Activated naive CD8-positive, alpha-beta T cell treated with anti-CD3 and anti-CD28 coated beads for 36 hours (primary cell): Measurements from ENCODE around the gene SH2D3C. TPM values are rescaled to one million over a fixed set of nuclear protein-coding genes. Genes with fewer than 3 reads are reported as not detected.
"Not testable (repeated sequence)": the region's sequence is repeated elsewhere in the genome, so short reads cannot be mapped to it uniquely, and the experiment has no call there.

ENCODE experiments used
- DNase-seq: peaks from one replicate; pipeline ENCODE4 v3.0.0; 2021
- H3K27ac Mint-ChIP-seq: one replicate; pipeline ENCODE4 v1.8.0; 2022; ENCODE audit warnings: mild to moderate bottlenecking, moderate library complexity, mixed read lengths
- H3K27me3 Mint-ChIP-seq: one replicate; pipeline ENCODE4 v1.8.0; 2022; ENCODE audit warnings: mild to moderate bottlenecking, mixed read lengths
- H3K36me3 Mint-ChIP-seq: one replicate; pipeline ENCODE4 v1.8.0; 2021; ENCODE audit warnings: mild to moderate bottlenecking, mixed read lengths
- H3K4me1 Mint-ChIP-seq: one replicate; pipeline ENCODE4 v1.8.0; 2021; ENCODE audit warnings: mixed read lengths
- H3K4me3 Mint-ChIP-seq: one replicate; pipeline ENCODE4 v1.8.0; 2022; ENCODE audit warnings: mild to moderate bottlenecking, moderate library complexity, mixed read lengths
- H3K9me3 Mint-ChIP-seq: one replicate; pipeline ENCODE4 v1.8.0; 2022; ENCODE audit warnings: mixed read lengths
- total RNA-seq, 2 experiments: library from RNA; stranded (reverse); gene quantifications; one replicate each; pipeline ENCODE4 v1.2.3, GENCODE V29; 2021

SH2D3C gene
- total RNA-seq, 2 experiments from 2014 or later = 20.4 to 21.5 TPM

DNA sequence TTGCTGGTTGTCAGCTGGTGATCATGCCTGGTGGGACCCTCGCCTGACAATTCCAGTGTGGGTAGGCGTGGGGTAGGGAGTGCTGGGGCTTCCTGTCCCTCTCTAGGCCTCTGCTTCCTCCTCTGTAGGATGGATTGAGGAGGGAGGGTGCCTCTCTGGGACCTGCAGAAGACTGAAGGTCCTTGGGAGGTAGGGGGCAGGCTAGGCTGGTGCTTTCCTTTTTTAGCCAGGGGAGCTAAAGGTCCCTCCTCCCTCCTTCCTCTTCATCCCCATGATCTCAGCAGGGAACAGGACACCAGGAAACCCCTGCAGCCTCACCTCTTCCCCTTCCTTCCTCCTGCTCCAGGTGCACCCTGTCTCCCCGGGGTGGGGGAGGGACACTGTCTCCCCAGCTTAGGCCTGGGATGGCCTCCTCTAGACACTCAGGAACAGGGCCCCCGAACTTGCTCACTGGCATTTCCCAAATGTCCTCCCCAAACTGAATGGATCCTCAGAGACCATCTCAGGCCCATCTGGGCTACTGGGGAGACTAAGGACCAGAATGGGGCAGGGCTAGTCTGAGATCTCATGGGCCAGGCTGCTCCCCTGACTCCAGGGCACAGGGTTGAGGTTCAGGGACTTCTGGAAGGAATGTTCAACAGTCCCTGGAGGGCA, 8.4 kb downstream of the SH2D3C start:
- Mint-ChIP-seq H3K9me3 (no peaks in the 10 kb centered on the region), H3K27ac (peak overlapping the region; percentile 83), H3K4me1 (peaks cover 55% of the 10 kb centered on the region), H3K27me3 (no peaks in the 10 kb centered on the region), H3K36me3 (peaks cover 34% of the 10 kb centered on the region), H3K4me3 (peak overlapping the region; percentile 85)
- DNase-seq = no peak

DNA sequence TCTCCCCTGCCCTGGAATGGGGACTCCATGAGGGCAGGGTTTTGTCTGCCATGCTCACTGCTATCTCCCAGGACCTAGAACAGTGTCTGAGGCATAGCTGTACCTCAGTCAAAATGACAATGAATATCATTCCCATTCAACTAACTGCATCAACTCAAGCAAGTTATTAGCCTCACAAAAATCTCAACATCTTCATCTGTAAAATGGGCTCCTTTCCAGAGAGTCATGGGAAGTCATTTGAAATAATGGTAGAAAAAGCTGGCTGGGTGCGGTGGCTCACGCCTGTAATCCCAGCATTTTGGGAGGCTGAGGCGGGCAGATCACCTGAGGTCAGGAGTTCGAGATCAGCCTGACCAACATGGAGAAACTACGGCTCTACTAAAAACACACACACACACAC, 9.4 kb downstream of the SH2D3C start:
- Mint-ChIP-seq H3K4me1 (peaks cover 53% of the 10 kb centered on the region), H3K27me3 (no peaks in the 10 kb centered on the region), H3K9me3 (no peaks in the 10 kb centered on the region), H3K4me3 (peak overlapping the region; percentile 53), H3K36me3 (peaks cover 30% of the 10 kb centered on the region), H3K27ac (peak overlapping the region; percentile 39)
- no peak for DNase-seq

DNA sequence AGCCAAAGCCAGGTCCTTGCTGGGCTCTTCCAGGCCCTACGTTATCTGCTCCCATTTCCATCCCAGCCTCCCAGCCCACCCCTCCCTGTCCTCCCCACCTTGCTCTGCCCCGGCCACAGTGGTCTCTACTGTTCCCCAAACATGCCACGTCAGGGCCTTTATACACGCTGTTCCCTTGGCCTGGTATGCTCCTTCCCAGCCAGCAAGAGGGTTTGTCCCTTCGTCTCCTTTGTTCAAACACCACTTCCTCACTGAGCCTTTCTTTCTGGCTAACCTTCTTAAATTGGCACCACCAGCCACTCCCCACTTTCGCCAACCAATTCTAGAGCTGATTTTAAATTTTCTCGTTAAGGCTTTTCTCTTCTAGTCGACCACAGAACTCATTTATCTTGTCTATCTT, 9.8 kb downstream of the SH2D3C start:
- H3K36me3 Mint-ChIP-seq = peaks cover 26% of the 10 kb centered on the region
- H3K27me3 Mint-ChIP-seq = no peaks in the 10 kb centered on the region
- H3K4me1 Mint-ChIP-seq = peaks cover 52% of the 10 kb centered on the region
- H3K9me3 Mint-ChIP-seq = no peaks in the 10 kb centered on the region
- no peak for DNase-seq
- H3K4me3 Mint-ChIP-seq = peak overlapping the region; percentile 53
- H3K27ac Mint-ChIP-seq = peak overlapping the region; percentile 39

DNA sequence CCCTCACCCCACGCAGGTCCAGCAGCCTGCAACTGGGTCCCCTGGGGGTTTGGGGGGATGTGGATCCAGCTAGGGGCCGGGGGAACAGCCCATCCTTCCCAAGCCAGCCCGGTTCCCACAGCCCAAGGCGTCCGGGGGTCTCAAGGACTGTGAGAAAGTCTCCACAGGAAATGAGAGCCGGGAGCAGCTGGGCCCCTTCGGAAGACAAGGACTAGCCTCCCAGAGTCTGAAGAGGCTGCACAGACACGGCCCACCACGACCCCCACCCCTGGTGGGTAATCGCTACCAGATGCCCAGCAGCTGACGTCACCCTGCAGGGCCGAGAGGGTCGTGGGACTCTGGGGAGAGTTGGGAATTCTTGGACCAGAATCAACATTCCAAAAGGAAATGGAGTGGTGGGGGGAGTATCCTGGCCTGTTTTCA, 10.5 kb downstream of the SH2D3C start:
- no peaks in the 10 kb centered on the region for H3K27me3 Mint-ChIP-seq
- no peaks in the 10 kb centered on the region for H3K9me3 Mint-ChIP-seq
- peak overlapping the region; percentile 86 for H3K27ac Mint-ChIP-seq
- H3K4me3 Mint-ChIP-seq = no peak overlapping the region
- H3K36me3 Mint-ChIP-seq = peaks cover 25% of the 10 kb centered on the region
- no peak for DNase-seq
- H3K4me1 Mint-ChIP-seq = peaks cover 47% of the 10 kb centered on the region

DNA sequence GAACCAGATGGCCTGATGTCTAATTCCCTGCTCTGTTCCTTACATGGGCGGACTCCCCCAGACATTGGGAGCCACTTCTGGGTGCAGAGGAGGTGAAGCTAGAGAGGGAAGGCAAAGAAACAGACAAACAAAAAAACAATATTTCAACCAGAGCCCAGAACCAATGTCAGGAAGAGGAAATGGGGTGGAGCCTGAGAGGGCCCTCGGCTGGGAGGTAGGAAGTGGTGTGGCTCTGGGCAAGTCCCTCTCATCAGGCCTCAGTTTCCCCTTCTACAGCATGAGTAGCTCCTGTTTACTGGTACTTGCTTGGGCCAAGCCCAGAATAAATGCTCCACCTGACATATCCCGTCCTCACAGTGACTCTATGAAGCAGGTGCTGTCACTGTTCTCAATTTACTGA, 11.1 kb downstream of the SH2D3C start:
- Mint-ChIP-seq H3K4me1 (peaks cover 51% of the 10 kb centered on the region), H3K36me3 (peaks cover 26% of the 10 kb centered on the region), H3K9me3 (no peaks in the 10 kb centered on the region), H3K27ac (peak overlapping the region; percentile 86), H3K4me3 (peak overlapping the region; percentile 50), H3K27me3 (no peaks in the 10 kb centered on the region)
- no peak for DNase-seq

DNA sequence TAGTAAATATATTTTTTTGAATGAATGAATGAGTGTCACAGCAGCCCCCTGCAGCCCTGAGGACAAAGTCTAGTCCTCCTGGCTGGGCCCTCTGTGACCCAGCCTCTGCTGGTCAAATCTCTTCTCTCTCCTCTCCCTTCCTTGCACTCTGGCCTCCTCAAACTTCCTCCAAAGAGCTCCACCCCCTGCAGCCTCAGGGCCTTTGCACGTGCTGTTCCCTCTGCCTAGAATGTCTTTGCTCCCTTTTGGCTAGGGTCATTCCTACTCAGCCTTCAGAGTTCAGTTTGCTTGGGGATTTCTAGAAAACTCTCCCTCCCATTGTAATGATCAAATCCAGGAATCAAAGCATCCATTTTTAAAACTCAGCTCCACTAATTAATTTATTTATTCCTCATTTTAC, 13.0 kb downstream of the SH2D3C start:
- DNase-seq = no peak
- H3K4me1 Mint-ChIP-seq = peaks cover 40% of the 10 kb centered on the region
- no peak overlapping the region for H3K4me3 Mint-ChIP-seq
- no peaks in the 10 kb centered on the region for H3K9me3 Mint-ChIP-seq
- H3K36me3 Mint-ChIP-seq = peaks cover 26% of the 10 kb centered on the region
- no peak overlapping the region for H3K27ac Mint-ChIP-seq
- H3K27me3 Mint-ChIP-seq = no peaks in the 10 kb centered on the region

DNA sequence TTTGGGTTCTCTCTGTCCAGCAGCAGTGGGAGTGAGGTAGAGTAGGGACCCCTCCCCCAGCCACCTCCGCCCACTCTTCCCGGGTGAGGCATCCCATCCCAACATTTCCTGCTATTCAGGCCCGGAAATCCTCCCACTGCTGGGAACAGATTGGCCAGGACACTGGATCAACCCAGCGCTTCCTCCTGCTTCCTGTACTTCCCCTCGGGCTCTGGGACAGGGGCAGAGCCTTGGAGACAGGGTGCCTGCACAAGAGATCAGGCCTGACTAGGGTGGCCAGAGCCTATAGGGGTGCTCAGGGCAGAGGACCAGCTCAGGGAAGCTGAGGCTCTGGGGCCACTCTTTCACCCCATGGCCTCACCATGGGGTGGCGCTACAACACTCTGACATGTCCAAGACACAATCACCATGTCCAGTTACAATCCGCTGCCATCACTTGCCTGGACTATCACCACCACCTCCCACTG, 14.5 kb downstream of the SH2D3C start:
- Mint-ChIP-seq H3K36me3 (peaks cover 21% of the 10 kb centered on the region), H3K4me1 (peaks cover 31% of the 10 kb centered on the region)
- DNase-seq = no peak

DNA sequence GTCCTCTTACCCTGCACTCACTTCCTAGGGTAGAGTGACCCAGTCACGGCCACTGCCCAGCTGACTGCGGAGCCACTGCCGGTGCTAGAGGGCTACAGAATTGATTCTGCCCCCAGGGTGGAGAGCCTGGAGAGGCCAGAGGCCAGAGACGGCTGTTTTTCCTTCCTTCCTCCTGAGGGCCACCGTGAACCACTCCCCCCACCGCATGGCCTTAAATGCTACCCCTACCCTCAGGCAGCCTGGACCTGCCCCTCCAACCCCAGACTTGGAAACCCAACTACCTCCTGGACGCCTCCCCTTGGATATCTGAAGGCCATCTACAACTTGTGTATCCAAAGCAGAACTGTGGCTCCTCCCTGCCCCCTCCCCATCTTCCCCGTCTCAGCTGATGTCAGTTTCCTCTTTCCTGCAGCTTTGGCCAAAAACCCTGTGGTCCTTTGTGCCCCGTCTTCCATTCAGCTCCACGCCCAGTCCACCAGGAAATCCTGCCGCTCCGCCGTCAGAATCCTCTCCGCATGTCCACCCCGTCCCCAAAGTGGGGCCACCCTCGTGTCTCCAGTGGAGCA, 16.3 kb downstream of the SH2D3C start:
- Mint-ChIP-seq H3K9me3 (no peaks in the 10 kb centered on the region), H3K4me3 (no peak overlapping the region), H3K36me3 (peaks cover 15% of the 10 kb centered on the region), H3K27me3 (no peaks in the 10 kb centered on the region), H3K27ac (no peak overlapping the region), H3K4me1 (peaks cover 16% of the 10 kb centered on the region)
- no peak for DNase-seq

More for the DNA sequence above, 14.5 kb downstream of the SH2D3C start:
- Mint-ChIP-seq H3K9me3 (no peaks in the 10 kb centered on the region), H3K4me3 (no peak overlapping the region), H3K27me3 (no peaks in the 10 kb centered on the region), H3K27ac (peak overlapping the region; percentile 30)

DNA sequence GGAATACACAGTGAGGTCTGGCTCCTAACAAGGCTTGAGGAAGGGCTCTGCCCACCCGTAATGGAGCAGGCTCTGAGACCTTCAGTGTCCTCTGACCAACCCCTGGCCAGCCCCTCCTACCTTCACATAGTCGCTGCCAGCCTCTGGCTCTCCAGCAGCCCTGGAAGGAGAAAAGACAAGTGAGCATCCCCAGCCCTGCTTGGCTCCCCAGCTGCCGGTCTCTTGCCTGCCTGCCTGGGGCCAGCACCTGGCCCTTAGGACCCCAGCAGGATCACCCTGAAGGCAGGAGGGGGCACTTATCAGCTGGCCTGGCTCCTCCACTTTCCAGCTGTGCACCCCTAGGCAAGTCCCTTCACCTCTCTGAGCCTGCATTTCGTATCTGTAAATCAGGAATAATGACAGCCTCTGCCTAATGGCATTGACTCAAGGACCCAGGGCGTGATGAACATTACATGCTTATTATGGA, 16.9 kb downstream of the SH2D3C start:
- Mint-ChIP-seq H3K27ac (no peak overlapping the region), H3K9me3 (no peaks in the 10 kb centered on the region), H3K4me3 (no peak overlapping the region), H3K27me3 (no peaks in the 10 kb centered on the region), H3K4me1 (peaks cover 13% of the 10 kb centered on the region), H3K36me3 (peaks cover 10% of the 10 kb centered on the region)
- DNase-seq = no peak

DNA sequence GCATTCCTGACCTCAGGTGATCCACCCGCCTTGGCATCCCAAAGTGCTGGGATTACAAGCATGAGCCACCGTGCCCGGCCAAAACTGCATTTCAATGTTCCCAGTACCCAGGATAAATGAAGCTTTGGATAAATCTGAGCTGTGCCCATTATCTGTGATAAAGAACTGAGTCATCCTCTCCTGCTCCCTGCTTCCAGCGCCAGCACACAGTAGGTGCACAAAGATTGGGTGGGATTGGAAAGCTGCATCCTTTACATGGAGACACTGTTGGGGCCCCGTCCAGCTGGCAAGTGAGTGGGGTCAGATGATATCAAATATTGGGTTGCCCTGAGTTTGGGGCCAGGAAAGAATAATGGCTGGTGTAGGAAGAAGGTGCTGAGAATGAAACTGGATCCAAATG, 17.4 kb downstream of the SH2D3C start:
- Mint-ChIP-seq H3K9me3 (no peaks in the 10 kb centered on the region), H3K4me1 (peaks cover 11% of the 10 kb centered on the region), H3K36me3 (peaks cover 5% of the 10 kb centered on the region), H3K4me3 (no peak overlapping the region), H3K27me3 (no peaks in the 10 kb centered on the region), H3K27ac (no peak overlapping the region)
- no peak for DNase-seq

DNA sequence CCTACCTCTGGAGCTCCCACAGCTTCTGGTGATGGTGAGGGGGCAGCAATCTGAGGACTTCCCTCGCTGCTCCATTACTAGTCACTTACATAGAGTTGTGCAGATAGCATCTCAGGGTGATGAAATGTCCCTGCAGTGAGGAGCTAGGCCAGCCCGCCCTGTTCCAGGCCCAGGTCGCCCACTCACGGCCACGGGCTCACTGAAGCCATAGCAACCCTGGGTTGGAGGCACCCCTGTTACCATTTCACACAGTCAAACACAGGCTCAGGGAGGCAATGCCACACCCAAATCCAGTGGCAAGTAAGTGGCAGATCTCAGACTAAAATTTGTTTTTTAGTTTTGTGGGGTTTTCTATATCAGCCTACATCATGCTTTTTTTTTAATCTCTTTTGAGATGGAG, 19.6 kb downstream of the SH2D3C start:
- H3K4me3 Mint-ChIP-seq = no peak overlapping the region
- H3K9me3 Mint-ChIP-seq = no peaks in the 10 kb centered on the region
- H3K27ac Mint-ChIP-seq = peak overlapping the region; percentile 13
- no peaks in the 10 kb centered on the region for H3K27me3 Mint-ChIP-seq
- H3K4me1 Mint-ChIP-seq = peaks cover 5% of the 10 kb centered on the region
- no peak for DNase-seq
- H3K36me3 Mint-ChIP-seq = peaks cover 4% of the 10 kb centered on the region

DNA sequence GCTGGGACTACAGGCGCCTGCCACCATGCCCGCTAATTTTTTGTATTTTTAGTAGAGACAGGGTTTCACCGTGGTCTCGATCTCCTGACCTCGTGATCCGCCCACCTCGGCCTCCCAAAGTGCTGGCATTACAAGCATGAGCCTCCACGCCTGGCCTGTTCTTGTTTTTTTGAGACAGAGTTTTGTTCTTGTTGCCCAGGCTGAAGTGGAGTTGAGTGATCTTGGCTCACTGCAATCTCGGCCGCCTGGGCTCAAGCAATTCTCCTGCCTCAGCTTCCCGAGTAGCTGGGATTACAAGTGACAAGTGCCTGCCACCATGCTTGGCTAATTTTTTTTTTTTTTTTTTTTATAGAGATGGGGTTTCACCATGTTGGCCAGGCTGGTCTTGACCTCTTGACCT, 21.7 kb downstream of the SH2D3C start:
- not testable (repeated sequence) for H3K4me3 Mint-ChIP-seq, H3K27me3 Mint-ChIP-seq, H3K9me3 Mint-ChIP-seq, H3K4me1 Mint-ChIP-seq, DNase-seq, H3K36me3 Mint-ChIP-seq, H3K27ac Mint-ChIP-seq

DNA sequence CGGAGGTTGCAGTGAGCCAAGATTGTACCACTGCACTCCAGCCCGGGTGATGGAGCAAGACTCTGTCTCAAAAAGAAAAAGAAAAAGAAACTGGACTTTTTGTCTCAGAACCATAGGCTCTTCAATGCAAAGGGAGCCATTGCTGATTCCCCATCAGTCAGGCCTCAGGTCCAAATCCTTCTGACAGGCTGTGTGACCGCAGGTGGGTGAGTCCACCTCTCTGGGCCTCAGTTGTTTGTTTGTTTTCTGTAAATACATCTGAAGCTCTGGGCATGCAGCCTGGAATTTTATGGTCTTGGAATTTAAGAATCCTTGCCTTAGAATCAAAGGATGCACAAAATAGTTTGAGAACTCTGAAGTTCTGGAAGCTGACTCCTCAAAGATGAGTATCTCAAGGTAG, 22.2 kb downstream of the SH2D3C start:
- Mint-ChIP-seq H3K36me3 (peaks cover 4% of the 10 kb centered on the region), H3K27me3 (no peaks in the 10 kb centered on the region), H3K4me1 (no peaks in the 10 kb centered on the region), H3K9me3 (no peaks in the 10 kb centered on the region), H3K27ac (no peak overlapping the region), H3K4me3 (no peak overlapping the region)
- DNase-seq = no peak

DNA sequence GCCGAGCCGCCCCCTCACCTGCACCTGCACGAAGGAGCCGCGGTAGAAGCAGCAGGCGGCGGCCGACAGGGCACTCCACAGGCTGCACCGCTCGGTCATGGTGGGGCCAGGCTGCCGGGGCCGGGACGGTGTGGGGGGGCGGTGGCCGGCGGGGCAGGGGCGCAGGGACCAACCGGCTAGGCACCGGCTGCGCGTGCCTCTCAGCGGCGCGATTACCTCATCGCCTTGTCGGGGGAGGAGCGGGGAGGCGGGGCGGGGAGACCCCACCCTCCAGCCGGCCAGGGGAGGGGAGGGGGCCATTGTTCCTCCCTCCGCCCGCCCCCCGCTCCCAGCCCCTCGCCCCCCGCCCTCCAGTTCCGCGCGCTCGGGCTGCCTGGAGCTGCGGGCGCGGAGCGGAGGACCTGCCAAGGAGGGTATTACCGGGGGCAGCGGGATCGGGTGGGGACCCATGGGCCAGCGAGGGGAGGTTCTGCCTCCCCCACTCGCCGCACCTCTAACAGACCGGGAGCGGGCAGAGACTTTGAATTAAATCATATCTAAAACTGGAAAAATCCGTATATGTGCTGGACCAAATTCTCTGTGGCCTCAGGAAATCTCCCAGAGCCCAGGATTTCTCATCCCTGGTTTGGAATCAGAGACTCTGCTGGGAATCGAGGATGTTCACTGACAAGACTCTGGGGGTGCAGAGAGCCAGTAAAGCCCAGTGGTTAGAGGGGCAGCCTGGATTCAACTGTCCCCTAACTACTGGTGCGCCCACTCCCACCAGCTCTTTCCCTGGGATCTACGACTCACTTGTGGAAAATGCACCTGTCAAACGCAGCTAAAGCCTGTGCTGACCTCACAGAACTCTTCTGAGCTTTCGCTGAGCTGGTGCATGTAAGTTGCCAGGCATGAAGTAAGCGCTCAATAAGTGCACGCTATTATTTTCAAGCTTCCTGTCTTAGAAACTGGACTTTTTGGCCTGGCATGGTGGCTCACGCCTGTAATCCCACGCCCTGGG, 23.1 kb downstream of the SH2D3C start:
- peaks cover 6% of the 10 kb centered on the region for H3K36me3 Mint-ChIP-seq
- no peaks in the 10 kb centered on the region for H3K27me3 Mint-ChIP-seq
- no peak for DNase-seq
- no peak overlapping the region for H3K27ac Mint-ChIP-seq
- H3K9me3 Mint-ChIP-seq = no peaks in the 10 kb centered on the region
- no peaks in the 10 kb centered on the region for H3K4me1 Mint-ChIP-seq
- H3K4me3 Mint-ChIP-seq = no peak overlapping the region
